Fibroblast of villous mesenchyme (primary cell): ENCODE data around the gene TRIM24. TPM values are rescaled to one million over a fixed set of nuclear protein-coding genes. Genes with fewer than 3 reads are reported as not detected.

ENCODE experiments used
- DNase-seq: peaks from one replicate; pipeline ENCODE4 v3.0.0-alpha.2; 2010; ENCODE audit warnings: low read depth
- H3K4me3 ChIP-seq: 2 replicates; pipeline ENCODE4 v1.5.1; 2011; ENCODE audit warnings: low read depth, mild to moderate bottlenecking, low read length
- small RNA-seq: library from RNA; depleted of rRNA; stranded (forward); fragments of <200 nt; gene quantifications from one replicate; pipeline ENCODE3, GENCODE V24; 2012
- total RNA-seq: library from RNA; depleted of rRNA; stranded (reverse); fragments of >200 nt; gene quantifications from 2 replicates; pipeline ENCODE4 v1.2.3, GENCODE V29; 2012
- TF ChIP-seq, protein P1 (sequence below): IDR thresholded peaks from 2 replicates; pipeline ENCODE4 v1.5.1; 2012; ENCODE audit warnings: low read depth, mild to moderate bottlenecking, low read length; ENCODE audit not compliant: insufficient read depth

Gene TRIM24
- total RNA-seq, 1 donor, result 10.4 TPM

GRCh38 chr7:138627361-138627760 is 167.3 kb downstream of the TRIM24 start:
- no peak for DNase-seq
- no peak overlapping the region for H3K4me3 ChIP-seq
- TF ChIP-seq, protein P1, sequence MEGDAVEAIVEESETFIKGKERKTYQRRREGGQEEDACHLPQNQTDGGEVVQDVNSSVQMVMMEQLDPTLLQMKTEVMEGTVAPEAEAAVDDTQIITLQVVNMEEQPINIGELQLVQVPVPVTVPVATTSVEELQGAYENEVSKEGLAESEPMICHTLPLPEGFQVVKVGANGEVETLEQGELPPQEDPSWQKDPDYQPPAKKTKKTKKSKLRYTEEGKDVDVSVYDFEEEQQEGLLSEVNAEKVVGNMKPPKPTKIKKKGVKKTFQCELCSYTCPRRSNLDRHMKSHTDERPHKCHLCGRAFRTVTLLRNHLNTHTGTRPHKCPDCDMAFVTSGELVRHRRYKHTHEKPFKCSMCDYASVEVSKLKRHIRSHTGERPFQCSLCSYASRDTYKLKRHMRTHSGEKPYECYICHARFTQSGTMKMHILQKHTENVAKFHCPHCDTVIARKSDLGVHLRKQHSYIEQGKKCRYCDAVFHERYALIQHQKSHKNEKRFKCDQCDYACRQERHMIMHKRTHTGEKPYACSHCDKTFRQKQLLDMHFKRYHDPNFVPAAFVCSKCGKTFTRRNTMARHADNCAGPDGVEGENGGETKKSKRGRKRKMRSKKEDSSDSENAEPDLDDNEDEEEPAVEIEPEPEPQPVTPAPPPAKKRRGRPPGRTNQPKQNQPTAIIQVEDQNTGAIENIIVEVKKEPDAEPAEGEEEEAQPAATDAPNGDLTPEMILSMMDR, result no peak

- TF ChIP-seq, protein P1, result no peak
- no peak overlapping the region for H3K4me3 ChIP-seq
These were observed 170.1 kb downstream of the TRIM24 start for GRCh38 chr7:138630059-138630610.

DNA sequence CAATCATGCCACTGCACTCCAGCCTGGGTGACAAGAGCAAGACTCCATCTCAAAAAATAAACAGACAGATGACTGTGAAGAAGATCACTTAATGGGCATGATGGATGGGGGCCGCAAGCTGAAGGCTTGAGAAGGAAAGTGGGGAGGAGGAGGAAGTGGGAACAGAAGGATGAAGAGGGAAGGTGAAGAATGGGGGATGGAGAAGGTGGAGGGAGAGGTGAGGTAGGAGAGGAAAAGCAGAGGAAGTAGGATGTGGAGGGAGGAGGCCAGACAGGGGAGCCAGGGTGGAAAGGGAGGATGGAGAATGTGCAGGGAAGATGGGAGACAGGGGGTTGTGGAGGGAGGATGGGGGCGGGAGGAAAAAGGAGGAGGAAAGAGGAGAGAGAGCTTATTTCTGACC is 172.3 kb downstream of the TRIM24 start:
- TF ChIP-seq, protein P1, result no peak
- DNase-seq, result no peak
- no peak overlapping the region for H3K4me3 ChIP-seq

More at GRCh38 chr7:138630059-138630610, 170.1 kb downstream of the TRIM24 start:
- DNase-seq, result no peak

GRCh38 chr7:138632826-138633602 is 173.0 kb downstream of the TRIM24 start:
- no peak overlapping the region for H3K4me3 ChIP-seq
- DNase-seq, result no peak
- TF ChIP-seq, protein P1, result no peak

Small RNA genes lying within 50 kb of the gene (small RNA-seq; reads per million reads assigned to genes)
- not detected for gene RF00561

Other genes with a start within 250 kb of the TRIM24 start
- gene SVOPL, start 241.1 kb downstream of the TRIM24 start, total RNA-seq, result not detected in 2 replicates